ENCODE measurements around the gene GIGYF2. TPM values are rescaled to one million over a fixed set of nuclear protein-coding genes. Genes with fewer than 3 reads are reported as not detected.

GIGYF2 gene
- polyA plus RNA-seq, 1 donor (not counting 4 experiments of a cell fraction or from before 2014, with no cell fraction given), result 35.5 TPM

DNA sequence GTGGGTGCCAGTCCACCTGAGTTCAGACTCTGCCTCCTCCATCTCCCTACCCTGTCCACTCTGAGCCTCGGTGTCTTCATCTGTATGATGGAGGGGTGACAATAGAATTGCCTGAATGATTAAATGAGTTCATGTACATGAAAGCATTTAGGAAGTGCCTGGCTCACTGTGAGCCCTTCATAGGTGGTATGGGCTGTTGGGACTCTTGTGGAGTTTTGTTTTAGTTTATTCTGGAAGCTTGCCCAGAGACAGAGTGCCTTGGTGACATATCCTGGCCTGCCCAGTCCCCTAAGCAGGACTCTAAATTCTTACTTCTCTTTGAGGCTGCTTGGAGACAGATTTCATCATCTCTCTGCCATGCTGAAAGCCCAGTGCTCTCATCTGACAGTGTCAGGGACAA is 24.5 kb upstream of the GIGYF2 start:
- dilution Hi-C loops (cut with MboI; ENCODE audit: extremely low pct_ligation_motif_present, low sequenced_read_pairs), result no loop called here
- TF ChIP-seq, protein P1, sequence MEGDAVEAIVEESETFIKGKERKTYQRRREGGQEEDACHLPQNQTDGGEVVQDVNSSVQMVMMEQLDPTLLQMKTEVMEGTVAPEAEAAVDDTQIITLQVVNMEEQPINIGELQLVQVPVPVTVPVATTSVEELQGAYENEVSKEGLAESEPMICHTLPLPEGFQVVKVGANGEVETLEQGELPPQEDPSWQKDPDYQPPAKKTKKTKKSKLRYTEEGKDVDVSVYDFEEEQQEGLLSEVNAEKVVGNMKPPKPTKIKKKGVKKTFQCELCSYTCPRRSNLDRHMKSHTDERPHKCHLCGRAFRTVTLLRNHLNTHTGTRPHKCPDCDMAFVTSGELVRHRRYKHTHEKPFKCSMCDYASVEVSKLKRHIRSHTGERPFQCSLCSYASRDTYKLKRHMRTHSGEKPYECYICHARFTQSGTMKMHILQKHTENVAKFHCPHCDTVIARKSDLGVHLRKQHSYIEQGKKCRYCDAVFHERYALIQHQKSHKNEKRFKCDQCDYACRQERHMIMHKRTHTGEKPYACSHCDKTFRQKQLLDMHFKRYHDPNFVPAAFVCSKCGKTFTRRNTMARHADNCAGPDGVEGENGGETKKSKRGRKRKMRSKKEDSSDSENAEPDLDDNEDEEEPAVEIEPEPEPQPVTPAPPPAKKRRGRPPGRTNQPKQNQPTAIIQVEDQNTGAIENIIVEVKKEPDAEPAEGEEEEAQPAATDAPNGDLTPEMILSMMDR (optimal IDR thresholded peaks at IDR 0.05 in 1 of 3, IDR thresholded peaks at IDR 0.05 in 1 of 3, conservative IDR thresholded peaks at IDR 0.05 in 1 of 3; ENCODE audit: extremely low read depth in 1 of 3, insufficient read depth in 2 of 3, low read length in 3 of 3), result no peak
- no peak for TF ChIP-seq EZH2 (IDR thresholded peaks at IDR 0.05; ENCODE audit: low read length)
- Histone ChIP-seq H3K9ac (ENCODE audit: control insufficient read depth, extremely low read depth, insufficient read depth, low read length) (no peak overlapping the region), H4K20me1 (ENCODE audit: control insufficient read depth, extremely low read depth, insufficient read depth, low read length) (no peaks in the 10 kb centered on the region), H3K4me1 (ENCODE audit: control insufficient read depth, extremely low read depth, insufficient read depth, low read length) (no peaks in the 10 kb centered on the region), H3K27ac (ENCODE audit: control insufficient read depth, insufficient read depth, low read length) (no peak overlapping the region), H3K27me3 (ENCODE audit: control insufficient read depth, extremely low read depth, insufficient read depth, low read length) (no peaks in the 10 kb centered on the region), H3K9me3 (ENCODE audit: control insufficient read depth, low read depth, low read length) (no peaks in the 10 kb centered on the region), H2AFZ (ENCODE audit: control insufficient read depth, low read length) (no peak overlapping the region), H3K4me2 (ENCODE audit: control insufficient read depth, extremely low read depth, insufficient read depth, low read depth, low read length) (no peak overlapping the region), H3K79me2 (ENCODE audit: control insufficient read depth, insufficient read depth, low read length) (no peaks in the 10 kb centered on the region), H3K4me3 (ENCODE audit: control insufficient read depth in 2 of 3, extremely low read depth in 1 of 3, insufficient read depth in 2 of 3, low read depth in 1 of 3, low read length in 3 of 3) (no peak overlapping the region), H3K9me1 (ENCODE audit: control insufficient read depth, extremely low read depth, insufficient read depth, low read length) (no peaks in the 10 kb centered on the region), H3K36me3 (ENCODE audit: control insufficient read depth in 2 of 2, extremely low read depth in 1 of 2, insufficient read depth in 2 of 2, low read length in 2 of 2) (no peaks in the 10 kb centered on the region)
- FAIRE-seq (no peak), DNase-seq (ENCODE audit: low read depth, low spot score) (no peak)

DNA sequence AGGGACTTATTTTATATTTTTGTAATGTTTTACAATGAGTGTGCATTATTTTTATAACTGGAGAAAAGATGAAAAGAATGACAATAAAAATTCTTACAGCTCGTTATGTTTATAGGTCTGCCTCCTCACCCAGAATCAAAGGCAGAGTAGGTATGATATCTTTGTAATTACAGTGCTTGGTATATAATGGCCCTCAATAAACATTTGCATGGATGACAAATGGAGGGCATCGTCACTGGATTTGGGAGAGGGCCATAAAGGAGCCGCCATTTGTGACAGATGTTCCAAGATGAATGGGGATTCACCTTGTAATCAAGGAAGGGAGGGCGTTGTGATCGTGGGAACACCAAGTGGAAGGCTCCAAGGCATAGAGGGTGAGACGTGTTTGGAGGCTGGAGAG is 22.6 kb upstream of the GIGYF2 start:
- no peak overlapping the region for H3K4me3 ChIP-seq (ENCODE audit: control insufficient read depth in 2 of 3, extremely low read depth in 1 of 3, insufficient read depth in 2 of 3, low read depth in 1 of 3, low read length in 3 of 3)
- H3K4me1 ChIP-seq (ENCODE audit: control insufficient read depth, extremely low read depth, insufficient read depth, low read length), result no peaks in the 10 kb centered on the region
- no peaks in the 10 kb centered on the region for H3K9me1 ChIP-seq (ENCODE audit: control insufficient read depth, extremely low read depth, insufficient read depth, low read length)
- no peak for TF ChIP-seq EZH2 (IDR thresholded peaks at IDR 0.05; ENCODE audit: low read length)
- H3K79me2 ChIP-seq (ENCODE audit: control insufficient read depth, insufficient read depth, low read length), result no peaks in the 10 kb centered on the region
- no peaks in the 10 kb centered on the region for H4K20me1 ChIP-seq (ENCODE audit: control insufficient read depth, extremely low read depth, insufficient read depth, low read length)
- no peak overlapping the region for H3K27ac ChIP-seq (ENCODE audit: control insufficient read depth, insufficient read depth, low read length)
- no peak overlapping the region for H2AFZ ChIP-seq (ENCODE audit: control insufficient read depth, low read length)
- no peaks in the 10 kb centered on the region for H3K9me3 ChIP-seq (ENCODE audit: control insufficient read depth, low read depth, low read length)
- no peak overlapping the region for H3K9ac ChIP-seq (ENCODE audit: control insufficient read depth, extremely low read depth, insufficient read depth, low read length)
- H3K4me2 ChIP-seq (ENCODE audit: control insufficient read depth, extremely low read depth, insufficient read depth, low read depth, low read length), result no peak overlapping the region
- no peak for DNase-seq (ENCODE audit: low read depth, low spot score)
- no peaks in the 10 kb centered on the region for H3K27me3 ChIP-seq (ENCODE audit: control insufficient read depth, extremely low read depth, insufficient read depth, low read length)
- no peaks in the 10 kb centered on the region for H3K36me3 ChIP-seq (ENCODE audit: control insufficient read depth in 2 of 2, extremely low read depth in 1 of 2, insufficient read depth in 2 of 2, low read length in 2 of 2)
- FAIRE-seq, result no peak
- dilution Hi-C loops (cut with MboI; ENCODE audit: extremely low pct_ligation_motif_present, low sequenced_read_pairs), result no loop called here

DNA sequence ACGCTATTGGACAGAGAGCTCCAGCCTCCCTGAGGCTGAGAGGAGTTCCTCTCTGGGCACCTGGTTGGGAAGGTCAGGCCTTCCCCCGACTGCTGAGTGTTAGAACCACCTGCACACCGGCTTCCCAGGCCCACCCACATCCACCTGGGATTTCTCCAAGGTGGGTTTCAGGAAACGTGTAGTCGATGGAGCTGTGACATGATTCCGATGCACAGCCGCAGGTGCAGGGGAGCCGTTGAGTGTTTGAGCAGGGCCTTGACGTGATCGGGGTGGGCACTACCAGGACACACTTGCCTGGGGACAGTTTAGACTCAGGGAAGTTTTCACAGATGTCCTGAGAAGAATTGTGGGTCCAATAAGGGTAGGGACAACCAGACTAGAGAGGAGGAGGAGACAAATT is 21.8 kb upstream of the GIGYF2 start:
- dilution Hi-C loops (cut with MboI; ENCODE audit: extremely low pct_ligation_motif_present, low sequenced_read_pairs), result no loop called here
- H3K27me3 ChIP-seq (ENCODE audit: control insufficient read depth, extremely low read depth, insufficient read depth, low read length), result no peaks in the 10 kb centered on the region
- FAIRE-seq (no peak), DNase-seq (ENCODE audit: low read depth, low spot score) (no peak)
- no peak overlapping the region for H3K27ac ChIP-seq (ENCODE audit: control insufficient read depth, insufficient read depth, low read length)
- no peaks in the 10 kb centered on the region for H3K9me1 ChIP-seq (ENCODE audit: control insufficient read depth, extremely low read depth, insufficient read depth, low read length)
- H3K4me1 ChIP-seq (ENCODE audit: control insufficient read depth, extremely low read depth, insufficient read depth, low read length), result no peaks in the 10 kb centered on the region
- no peaks in the 10 kb centered on the region for H3K36me3 ChIP-seq (ENCODE audit: control insufficient read depth in 2 of 2, extremely low read depth in 1 of 2, insufficient read depth in 2 of 2, low read length in 2 of 2)
- no peaks in the 10 kb centered on the region for H4K20me1 ChIP-seq (ENCODE audit: control insufficient read depth, extremely low read depth, insufficient read depth, low read length)
- no peak overlapping the region for H3K4me3 ChIP-seq (ENCODE audit: control insufficient read depth in 2 of 3, extremely low read depth in 1 of 3, insufficient read depth in 2 of 3, low read depth in 1 of 3, low read length in 3 of 3)
- no peak overlapping the region for H3K4me2 ChIP-seq (ENCODE audit: control insufficient read depth, extremely low read depth, insufficient read depth, low read depth, low read length)
- H2AFZ ChIP-seq (ENCODE audit: control insufficient read depth, low read length), result no peak overlapping the region
- H3K79me2 ChIP-seq (ENCODE audit: control insufficient read depth, insufficient read depth, low read length), result no peaks in the 10 kb centered on the region
- TF ChIP-seq EZH2 (IDR thresholded peaks at IDR 0.05; ENCODE audit: low read length), result no peak
- TF ChIP-seq, protein P1 (optimal IDR thresholded peaks at IDR 0.05 in 1 of 3, IDR thresholded peaks at IDR 0.05 in 1 of 3, conservative IDR thresholded peaks at IDR 0.05 in 1 of 3; ENCODE audit: extremely low read depth in 1 of 3, insufficient read depth in 2 of 3, low read length in 3 of 3), result no peak
- no peaks in the 10 kb centered on the region for H3K9me3 ChIP-seq (ENCODE audit: control insufficient read depth, low read depth, low read length)
- H3K9ac ChIP-seq (ENCODE audit: control insufficient read depth, extremely low read depth, insufficient read depth, low read length), result no peak overlapping the region
